GM12878 (cell line): ENCODE results near the gene TMEM128. TPM values are rescaled to one million over a fixed set of nuclear protein-coding genes. Genes with fewer than 3 reads are reported as not detected.

ENCODE experiments used
- ATAC-seq: fragments of 200-7000 bp; cut with Tn5 transposase; 3 replicates; pipeline ENCODE4 v1.9.1; 2020; ENCODE audit warnings: mild to moderate bottlenecking, moderate library complexity
- BruUV-seq: library from RNA; stranded (reverse); fragments of 400-500 nt; replicated peaks from 2 replicates; lab custom pipeline; 2021; lab: Mats Ljungman, UMichigan
- CTCF ChIA-PET: fragments of 300-600 bp; sonication (Branson Sonifier 250); formaldehyde crosslinking; extraction: SDS; loops from one replicate; lab custom pipeline; 2021; ENCODE audit warnings: inconsistent platforms; lab: Yijun Ruan, JAX
- POLR2A ChIA-PET: fragments of 350-600 bp; formaldehyde crosslinking; extraction: SDS; loops from one replicate; lab custom pipeline; 2021; ENCODE audit warnings: inconsistent platforms; lab: Charles Lee
- RAD21 ChIA-PET: fragments of 300-600 bp; sonication (Branson Sonifier 250); formaldehyde crosslinking; loops from one replicate; lab custom pipeline; 2023; ENCODE audit warnings: antibody characterized with exemption; ENCODE audit not compliant: unreplicated experiment; lab: Charles Lee
- SMC1A ChIA-PET: fragments of 300-600 bp; sonication (Branson Sonifier 250); formaldehyde crosslinking; loops from one replicate; lab custom pipeline; 2023; ENCODE audit not compliant: unreplicated experiment, uncharacterized antibody; lab: Charles Lee
- DNase-seq: peaks from one replicate; pipeline ENCODE4 v3.0.0-alpha.2; 2011; ENCODE audit warnings: low read depth, low spot score
- FAIRE-seq: peaks from 3 replicates; lab custom pipeline; 2011; peaks lifted over from hg19 to GRCh38; lab: Jason Lieb, UNC
- H2AFZ ChIP-seq: 2 replicates; pipeline ENCODE4 v1.6.0; 2011; ENCODE audit warnings: low read depth, low read length, control low read depth; ENCODE audit not compliant: control insufficient read depth
- H3K27ac ChIP-seq: 2 replicates; pipeline ENCODE4 v1.5.1; 2011; ENCODE audit warnings: control low read depth; ENCODE audit not compliant: control insufficient read depth, insufficient read depth
- H3K27me3 ChIP-seq, 2 experiments: replicated peaks in 1 of 2; 2 replicates each; pipeline versions ENCODE4 v1.6.0 to v1.6.1; 2011; ENCODE audit warnings: low read length in 1 of 2; ENCODE audit not compliant: control insufficient read depth in 2 of 2, insufficient read depth in 2 of 2
- H3K36me3 ChIP-seq, 2 experiments: 2 replicates each; pipeline ENCODE4 v1.5.1; 2011; ENCODE audit warnings: low read length in 1 of 2; ENCODE audit not compliant: control insufficient read depth in 2 of 2, insufficient read depth in 2 of 2
- H3K4me1 ChIP-seq: 2 replicates; pipeline ENCODE4 v1.6.1; 2011; ENCODE audit warnings: mild to moderate bottlenecking, low read length, moderate library complexity, mixed read lengths; ENCODE audit not compliant: control insufficient read depth, insufficient read depth
- H3K4me2 ChIP-seq: 2 replicates; pipeline ENCODE4 v1.6.0; 2011; ENCODE audit warnings: control low read depth; ENCODE audit not compliant: control insufficient read depth, insufficient read depth
- H3K4me3 ChIP-seq: fragments of 200-600 bp; sonication (generic); 2 replicates; pipeline ENCODE4 v1.5.1; 2016
- H3K79me2 ChIP-seq: 2 replicates; pipeline ENCODE4 v1.6.0; 2011; ENCODE audit warnings: low read length; ENCODE audit not compliant: control insufficient read depth, insufficient read depth
- H3K9ac ChIP-seq: 2 replicates; pipeline ENCODE4 v1.8.0; 2011; ENCODE audit warnings: low read length, control low read depth, mixed read lengths; ENCODE audit not compliant: control insufficient read depth, insufficient read depth
- H3K9me3 ChIP-seq: replicated peaks from 3 replicates; pipeline ENCODE4 v1.5.1; 2011; ENCODE audit warnings: mild to moderate bottlenecking, low read length; ENCODE audit not compliant: control insufficient read depth, insufficient read depth
- H4K20me1 ChIP-seq: 2 replicates; pipeline ENCODE4 v1.6.0; 2011; ENCODE audit not compliant: control insufficient read depth, insufficient read depth
- BHLHE40 ChIP-seq, 2 experiments: fragments of 450-650 bp in 1 of 2; IDR thresholded peaks; 2 replicates each; pipeline ENCODE4 v1.6.1; 2011 to 2017; ENCODE audit warnings: low read depth in 2 of 2, borderline replicate concordance in 1 of 2, improper control_type of control experiment in 1 of 2, low read length in 1 of 2, mild to moderate bottlenecking in 1 of 2
- IKZF1 ChIP-seq: fragments of 450-650 bp; conservative IDR thresholded peaks from 2 replicates; pipeline ENCODE4 v1.6.1; 2017; ENCODE audit warnings: antibody characterized with exemption, mild to moderate bottlenecking
- JUNB ChIP-seq: IDR thresholded peaks from 2 replicates; pipeline ENCODE4 v1.6.1; 2016; ENCODE audit warnings: antibody characterized with exemption, mild to moderate bottlenecking
- MYB ChIP-seq: fragments of 150-350 bp; IDR thresholded peaks from 2 replicates; pipeline ENCODE4 v1.6.1; 2014; ENCODE audit warnings: mild to moderate bottlenecking, low read depth, low read length, borderline replicate concordance
- NR2C2 ChIP-seq: IDR thresholded peaks from 2 replicates; pipeline ENCODE4 v1.6.1; 2011; ENCODE audit warnings: borderline replicate concordance, low read depth; ENCODE audit not compliant: control insufficient read depth, insufficient read length
- NR2F1 ChIP-seq: fragments of 450-650 bp; conservative IDR thresholded peaks from 2 replicates; pipeline ENCODE4 v1.6.1; 2017; ENCODE audit warnings: mild to moderate bottlenecking
- RAD51 ChIP-seq: fragments of 450-650 bp; IDR thresholded peaks from 2 replicates; pipeline ENCODE4 v1.6.1; 2016; ENCODE audit warnings: moderate library complexity, mild to moderate bottlenecking, inconsistent platforms
- SP1 ChIP-seq: IDR thresholded peaks from one replicate; pipeline ENCODE4 v1.6.1; 2011; ENCODE audit warnings: low read depth, low read length
- TCF7 ChIP-seq: IDR thresholded peaks from 2 replicates; pipeline ENCODE4 v1.6.1; 2014; ENCODE audit warnings: antibody characterized with exemption, borderline replicate concordance
- WGBS: methylation state at CpG from one replicate; pipeline ENCODE4 v1.1.6; 2016; ENCODE audit warnings: low lambda C conversion rate; ENCODE audit not compliant: insufficient replicate concordance, insufficient coverage; ENCODE audit errors: missing lambda C conversion rate; 5-methylcytosine and 5-hydroxymethylcytosine counted together
- in situ Hi-C: fragments of 300-500 bp; cut with MboI; formaldehyde crosslinking; loops from 9 replicates; pipeline ENCODE4 v1.14.3; 2018; ENCODE audit warnings: mixed read lengths
- intact Hi-C: fragments of 100-400 bp; cut with micrococcal nuclease; formaldehyde crosslinking; loops from one replicate; pipeline ENCODE4 v1.14.2; 2022; ENCODE audit not compliant: unreplicated experiment
- polyA plus RNA-seq, 11 experiments: library from polyadenylated mRNA; depleted of rRNA in 4 of 11; unstranded in 6 of 11; stranded (reverse) in 5 of 11; fragments of >200 nt; fragmentation: Nextera tagmentation in 4 of 11; fragmentation: Illumina TruSeq in 1 of 11; extraction: Ambion mirVana in 4 of 11; extraction: Trizol in 1 of 11; gene quantifications; 1 replicate in 1 of 11; 2 replicates in 10 of 11; pipeline versions ENCODE4 v1.2.1 to v1.2.3, GENCODE V29; 2011 to 2016; ENCODE audit warnings: inconsistent platforms in 2 of 11, missing spikeins in 2 of 11, low read depth in 1 of 11
- total RNA-seq, 4 experiments: library from RNA; depleted of rRNA in 3 of 4; stranded (reverse); fragments of >200 nt in 3 of 4; fragmentation: Illumina TruSeq in 1 of 4; extraction: Trizol in 1 of 4; gene quantifications; 2 replicates each; pipeline versions ENCODE4 v1.2.1 to v1.2.3, GENCODE V29; 2013 to 2021

The TMEM128 gene
- total and polyA plus RNA-seq, 10 of the 15 experiments (the other 5 are each of a cell fraction or from before 2014, with no cell fraction given): 9.3 to 44.2 (median 18.9) TPM

DNA sequence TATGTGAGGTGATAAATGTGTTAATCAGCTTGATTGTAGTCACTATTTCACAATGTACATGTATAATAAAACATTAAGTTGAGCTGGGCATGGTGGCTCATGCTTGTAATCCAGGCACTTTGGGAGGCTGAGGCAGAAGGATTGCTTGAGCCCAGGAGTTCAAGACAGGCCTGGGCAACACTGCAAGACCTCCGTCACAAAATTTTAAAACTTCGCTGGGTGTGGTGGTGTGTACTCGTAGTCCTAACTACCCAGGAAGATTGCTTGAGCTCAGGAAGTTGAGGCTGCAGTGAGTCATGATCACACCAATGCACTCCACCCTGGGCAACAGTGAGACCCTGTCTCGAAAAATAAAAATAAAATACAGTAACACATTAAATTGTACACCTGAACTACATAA, 21.8 kb upstream of the TMEM128 start:
- H3K9me3 ChIP-seq: no peaks in the 10 kb centered on the region
- BruUV-seq: no TSS peak
- TF ChIP-seq SP1 (no peak), RAD51 (no peak), IKZF1 (no peak), MYB (no peak), BHLHE40 (IDR thresholded peaks at IDR 0.05; ENCODE audit: borderline replicate concordance in 1 of 2, low read depth in 2 of 2, low read length in 1 of 2) (no peak), JUNB (no peak), NR2C2 (no peak), TCF7 (no peak), NR2F1 (no peak)
- in situ Hi-C loops (no loop called here), intact Hi-C loops (no loop called here)
- no peak overlapping the region for H3K4me3 ChIP-seq
- no peaks in the 10 kb centered on the region for H3K4me1 ChIP-seq
- peaks cover 9 to 29% of the 10 kb centered on the region in 2 experiments; a peak in 3 of 4 replicates for H3K36me3 ChIP-seq
- ChIA-PET POLR2A (interaction anchor here (0.7 kb wide), 1 partner anchor 15 kb away, joined by 7 read pairs; no protein-coding TSS in a partner anchor), CTCF (interaction anchor here (0.6 kb wide), 1 partner anchor 15 kb away, joined by 4 read pairs; no protein-coding TSS in a partner anchor), RAD21 (no interaction called here), SMC1A (no interaction called here)
- FAIRE-seq (no peak), ATAC-seq (no peak), DNase-seq (no peak)
- H3K9ac ChIP-seq: no peak overlapping the region
- no peaks in the 10 kb centered on the region for H4K20me1 ChIP-seq
- 100% methylated on average over 4 of the region's 4 CpGs for WGBS
- H3K4me2 ChIP-seq: no peak overlapping the region
- no peaks in the 10 kb centered on the region for H3K79me2 ChIP-seq
- no peak overlapping the region for H3K27ac ChIP-seq
- no peaks in the 10 kb centered on the region for H3K27me3 ChIP-seq
- H2AFZ ChIP-seq: no peak overlapping the region
